ENCODE data around the gene SSU72. TPM values are rescaled to one million over a fixed set of nuclear protein-coding genes. Genes with fewer than 3 reads are reported as not detected.

SSU72 gene
- total RNA-seq, 1 experiment from 2014 or later: 145 TPM

- TF ChIP-seq EZH2 (IDR thresholded peaks at IDR 0.05; ENCODE audit: low read depth) (no peak), CTCF (conservative IDR thresholded peaks at IDR 0.05) (no peak)
- H3K4me3 ChIP-seq: no peak overlapping the region
- DNase-seq: no peak
- peaks cover 16% of the 10 kb centered on the region; the same call in 1 of the 2 replicates for H3F3A ChIP-seq (ENCODE audit: insufficient read depth, low read depth)
- H3K4me2 ChIP-seq: no peak overlapping the region
- no peak overlapping the region for H2AFZ ChIP-seq
- no peak overlapping the region for H3K27ac ChIP-seq
- no peaks in the 10 kb centered on the region for H3K4me1 ChIP-seq (replicated peaks; ENCODE audit: insufficient read depth)
- no peaks in the 10 kb centered on the region for H3K9me2 ChIP-seq (ENCODE audit: insufficient read depth)
- intact Hi-C loops (cut with micrococcal nuclease; ENCODE audit: unreplicated experiment): no loop called here
- ChIA-PET CTCF (no interaction called here), POLR2A (ENCODE audit: unreplicated experiment) (no interaction called here)
- no peaks in the 10 kb centered on the region for H3K9me3 ChIP-seq (ENCODE audit: insufficient read depth, low read depth)
- no TSS peak for BruUV-seq (replicated peaks)
- no peaks in the 10 kb centered on the region; the same call in 1 of the 2 replicates for H3K27me3 ChIP-seq (ENCODE audit: insufficient read depth, low read depth)
- H3K79me2 ChIP-seq (ENCODE audit: low read depth): no peaks in the 10 kb centered on the region
- no peaks in the 10 kb centered on the region for H3K36me3 ChIP-seq (ENCODE audit: low read depth)
- H4K20me1 ChIP-seq (ENCODE audit: insufficient read depth): no peaks in the 10 kb centered on the region
These were observed 29.2 kb upstream of the SSU72 start for GRCh38 chr1:1603671-1604373.

GRCh38 chr1:1602968-1603506 is 28.4 kb upstream of the SSU72 start:
- no peak for DNase-seq
- Histone ChIP-seq H3K4me2 (no peak overlapping the region), H3K9me3 (ENCODE audit: insufficient read depth, low read depth) (no peaks in the 10 kb centered on the region), H3F3A (ENCODE audit: insufficient read depth, low read depth) (peaks cover 16% of the 10 kb centered on the region; the same call in 1 of the 2 replicates), H3K9me2 (ENCODE audit: insufficient read depth) (no peaks in the 10 kb centered on the region), H3K27me3 (ENCODE audit: insufficient read depth, low read depth) (no peaks in the 10 kb centered on the region; the same call in 1 of the 2 replicates), H3K36me3 (ENCODE audit: low read depth) (no peaks in the 10 kb centered on the region), H3K4me1 (replicated peaks; ENCODE audit: insufficient read depth) (no peaks in the 10 kb centered on the region), H2AFZ (no peak overlapping the region), H3K4me3 (no peak overlapping the region), H4K20me1 (ENCODE audit: insufficient read depth) (no peaks in the 10 kb centered on the region), H3K79me2 (ENCODE audit: low read depth) (no peaks in the 10 kb centered on the region), H3K27ac (no peak overlapping the region)
- BruUV-seq (replicated peaks): no TSS peak
- POLR2A ChIA-PET (ENCODE audit: unreplicated experiment): no interaction called here
- CTCF ChIA-PET: no interaction called here
- TF ChIP-seq CTCF (conservative IDR thresholded peaks at IDR 0.05) (no peak), EZH2 (IDR thresholded peaks at IDR 0.05; ENCODE audit: low read depth) (no peak)
- intact Hi-C loops (cut with micrococcal nuclease; ENCODE audit: unreplicated experiment): no loop called here

GRCh38 chr1:1602304-1602967 is 27.8 kb upstream of the SSU72 start:
- Histone ChIP-seq H3K4me3 (no peak overlapping the region), H3K36me3 (ENCODE audit: low read depth) (no peaks in the 10 kb centered on the region), H3K4me1 (replicated peaks; ENCODE audit: insufficient read depth) (no peaks in the 10 kb centered on the region), H3K27ac (no peak overlapping the region), H3K27me3 (ENCODE audit: insufficient read depth, low read depth) (no peaks in the 10 kb centered on the region; the same call in 1 of the 2 replicates), H2AFZ (no peak overlapping the region), H3K9me3 (ENCODE audit: insufficient read depth, low read depth) (no peaks in the 10 kb centered on the region), H3K4me2 (no peak overlapping the region), H3K9me2 (ENCODE audit: insufficient read depth) (no peaks in the 10 kb centered on the region), H3F3A (ENCODE audit: insufficient read depth, low read depth) (peaks cover 16% of the 10 kb centered on the region; the same call in 1 of the 2 replicates), H4K20me1 (ENCODE audit: insufficient read depth) (no peaks in the 10 kb centered on the region), H3K79me2 (ENCODE audit: low read depth) (no peaks in the 10 kb centered on the region)
- DNase-seq: no peak
- CTCF ChIA-PET: no interaction called here
- POLR2A ChIA-PET (ENCODE audit: unreplicated experiment): no interaction called here
- no TSS peak for BruUV-seq (replicated peaks)
- no peak for TF ChIP-seq CTCF (conservative IDR thresholded peaks at IDR 0.05)
- TF ChIP-seq EZH2 (IDR thresholded peaks at IDR 0.05; ENCODE audit: low read depth): no peak
- intact Hi-C loops (cut with micrococcal nuclease; ENCODE audit: unreplicated experiment): no loop called here
